ENCODE data around the gene KCNS1.
"Not testable (repeated sequence)": the region's sequence is repeated elsewhere in the genome, so short reads cannot be mapped to it uniquely, and the experiment has no call there.

Gene KCNS1

DNA sequence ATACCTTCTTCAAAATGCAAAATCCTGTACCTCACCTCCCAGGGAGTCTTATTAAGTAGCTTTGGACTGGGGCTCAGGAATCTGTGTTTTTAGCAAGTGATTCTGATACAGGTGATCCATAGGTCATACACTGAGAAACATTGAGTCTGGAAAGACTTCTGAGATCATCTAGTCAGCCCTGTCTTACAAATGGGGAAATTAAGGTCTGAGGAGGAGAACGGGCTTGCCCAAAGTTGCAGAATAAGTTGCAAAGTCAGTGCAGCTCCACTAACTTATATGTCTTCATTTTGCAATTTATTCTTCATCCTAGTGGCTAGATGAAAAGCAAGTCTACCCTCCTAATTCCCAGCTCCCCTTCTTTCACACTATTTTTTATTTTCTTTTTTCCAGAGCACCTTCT lies 28.9 kb downstream of the KCNS1 start:
- TF ChIP-seq, protein P1, sequence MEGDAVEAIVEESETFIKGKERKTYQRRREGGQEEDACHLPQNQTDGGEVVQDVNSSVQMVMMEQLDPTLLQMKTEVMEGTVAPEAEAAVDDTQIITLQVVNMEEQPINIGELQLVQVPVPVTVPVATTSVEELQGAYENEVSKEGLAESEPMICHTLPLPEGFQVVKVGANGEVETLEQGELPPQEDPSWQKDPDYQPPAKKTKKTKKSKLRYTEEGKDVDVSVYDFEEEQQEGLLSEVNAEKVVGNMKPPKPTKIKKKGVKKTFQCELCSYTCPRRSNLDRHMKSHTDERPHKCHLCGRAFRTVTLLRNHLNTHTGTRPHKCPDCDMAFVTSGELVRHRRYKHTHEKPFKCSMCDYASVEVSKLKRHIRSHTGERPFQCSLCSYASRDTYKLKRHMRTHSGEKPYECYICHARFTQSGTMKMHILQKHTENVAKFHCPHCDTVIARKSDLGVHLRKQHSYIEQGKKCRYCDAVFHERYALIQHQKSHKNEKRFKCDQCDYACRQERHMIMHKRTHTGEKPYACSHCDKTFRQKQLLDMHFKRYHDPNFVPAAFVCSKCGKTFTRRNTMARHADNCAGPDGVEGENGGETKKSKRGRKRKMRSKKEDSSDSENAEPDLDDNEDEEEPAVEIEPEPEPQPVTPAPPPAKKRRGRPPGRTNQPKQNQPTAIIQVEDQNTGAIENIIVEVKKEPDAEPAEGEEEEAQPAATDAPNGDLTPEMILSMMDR (IDR thresholded peaks at IDR 0.05; ENCODE audit: low read depth, low read length), result no peak
- H3K4me3 ChIP-seq (replicated peaks in 1 of 2; ENCODE audit: low read depth in 2 of 2, low read length in 2 of 2), result no peak overlapping the region
- no peak for DNase-seq (ENCODE audit: low read depth in 2 of 2)

DNA sequence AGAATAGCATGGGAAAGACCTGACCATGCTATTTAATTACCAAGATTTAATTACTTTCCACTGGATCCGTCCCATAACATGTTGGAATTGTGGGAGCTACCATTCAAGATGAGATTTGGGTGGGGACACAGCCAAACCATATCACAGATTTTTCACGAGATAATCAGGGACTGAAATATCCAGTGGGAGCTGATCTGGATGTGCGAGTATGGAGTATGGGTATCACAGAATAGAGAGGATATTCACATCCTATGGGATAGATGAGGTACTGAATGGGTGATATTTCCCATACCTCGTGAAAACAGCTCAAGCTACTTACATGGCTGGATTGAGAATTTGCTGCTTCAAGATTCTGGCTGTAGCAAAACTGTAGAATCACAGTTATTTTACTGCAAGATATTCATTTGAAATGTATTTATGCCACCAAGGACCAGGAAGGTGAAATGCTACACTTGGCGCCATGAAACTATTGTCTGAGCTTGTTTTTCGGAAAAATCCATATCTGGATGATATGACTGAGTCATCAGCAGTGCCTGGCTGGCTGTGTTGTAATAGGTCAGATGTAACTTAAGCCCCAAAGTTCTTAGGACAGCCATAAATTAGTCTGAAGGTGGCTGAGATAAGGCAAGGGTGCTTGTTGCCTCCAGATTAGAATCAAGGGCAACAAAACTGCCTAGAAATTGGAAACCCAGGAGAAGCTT lies 29.8 kb downstream of the KCNS1 start:
- DNase-seq (ENCODE audit: low read depth in 2 of 2), result peak; percentile 59 to 62

DNA sequence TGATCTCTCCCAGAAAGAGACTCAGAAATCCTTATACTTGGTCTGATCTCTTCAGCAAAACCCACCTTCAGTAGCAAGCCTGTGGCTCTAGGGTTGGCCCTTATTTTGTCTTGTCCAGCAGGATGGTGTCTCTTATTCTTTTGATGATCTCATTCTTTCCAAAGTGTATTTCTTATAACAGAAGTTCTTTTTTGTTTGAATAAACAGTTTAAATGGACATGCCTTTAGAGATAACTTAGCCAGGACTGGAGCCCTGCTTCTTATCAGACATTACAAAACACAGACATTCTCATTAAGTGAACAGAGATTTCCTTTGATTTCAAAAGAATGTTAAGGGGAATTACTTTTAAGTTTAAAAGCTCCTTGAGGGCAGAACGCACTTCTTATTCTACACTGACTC lies 31.7 kb downstream of the KCNS1 start:
- DNase-seq (ENCODE audit: low read depth in 2 of 2), result peak in 1 of 2 donors; percentile 33
- TF ChIP-seq, protein P1 (IDR thresholded peaks at IDR 0.05; ENCODE audit: low read depth, low read length), result no peak

More for the DNA sequence above, 29.8 kb downstream of the KCNS1 start:
- TF ChIP-seq, protein P1 (IDR thresholded peaks at IDR 0.05; ENCODE audit: low read depth, low read length), result no peak
- H3K4me3 ChIP-seq (replicated peaks in 1 of 2; ENCODE audit: low read depth in 2 of 2, low read length in 2 of 2), result no peak overlapping the region

DNA sequence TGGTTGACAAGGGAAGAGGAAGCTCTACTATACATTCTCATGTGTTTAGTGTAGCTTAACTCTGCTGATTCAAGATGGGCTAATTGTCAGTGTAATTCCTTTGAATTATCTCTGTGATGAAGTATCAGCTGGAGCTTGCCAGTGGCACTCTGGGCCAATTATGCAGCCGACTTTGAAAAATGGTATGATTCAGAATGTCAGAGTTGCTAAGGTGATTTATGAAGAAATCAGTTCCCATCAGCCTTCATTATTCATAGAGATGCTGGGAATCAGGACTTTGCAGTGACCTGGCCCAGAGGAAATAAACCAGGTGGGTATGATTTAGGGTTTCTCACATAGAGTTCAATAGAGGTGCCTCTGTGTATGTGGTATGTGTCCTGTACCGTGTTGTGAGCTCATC lies 33.4 kb downstream of the KCNS1 start:
- TF ChIP-seq, protein P1 (IDR thresholded peaks at IDR 0.05; ENCODE audit: low read depth, low read length), result no peak
- DNase-seq (ENCODE audit: low read depth in 2 of 2), result peak in 1 of 2 donors; percentile 45
- H3K4me3 ChIP-seq (replicated peaks in 1 of 2; ENCODE audit: low read depth in 2 of 2, low read length in 2 of 2), result no peak overlapping the region

More for the DNA sequence above, 31.7 kb downstream of the KCNS1 start:
- H3K4me3 ChIP-seq (replicated peaks in 1 of 2; ENCODE audit: low read depth in 2 of 2, low read length in 2 of 2), result no peak overlapping the region

DNA sequence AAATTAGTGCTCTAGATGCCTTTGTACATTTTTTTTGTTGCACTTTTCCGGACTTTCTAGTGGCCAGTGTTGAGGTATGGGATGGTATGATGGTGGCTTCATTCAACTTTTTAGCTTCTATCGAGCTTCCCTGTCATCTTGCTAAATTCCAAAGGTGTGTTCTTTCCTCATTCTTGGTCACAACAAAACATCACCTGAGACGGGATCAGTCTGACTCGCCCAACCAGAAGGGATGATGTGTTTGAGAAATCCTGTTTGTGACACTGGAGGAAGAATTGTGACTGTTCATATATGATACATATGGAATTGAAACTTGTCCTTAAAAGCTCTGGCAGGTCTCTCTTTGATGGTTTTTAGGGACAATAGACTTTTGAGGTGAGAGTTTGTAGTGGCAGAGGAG lies 33.8 kb downstream of the KCNS1 start:
- H3K4me3 ChIP-seq (replicated peaks in 1 of 2; ENCODE audit: low read depth in 2 of 2, low read length in 2 of 2), result no peak overlapping the region
- TF ChIP-seq, protein P1 (IDR thresholded peaks at IDR 0.05; ENCODE audit: low read depth, low read length), result no peak
- no peak for DNase-seq (ENCODE audit: low read depth in 2 of 2)

DNA sequence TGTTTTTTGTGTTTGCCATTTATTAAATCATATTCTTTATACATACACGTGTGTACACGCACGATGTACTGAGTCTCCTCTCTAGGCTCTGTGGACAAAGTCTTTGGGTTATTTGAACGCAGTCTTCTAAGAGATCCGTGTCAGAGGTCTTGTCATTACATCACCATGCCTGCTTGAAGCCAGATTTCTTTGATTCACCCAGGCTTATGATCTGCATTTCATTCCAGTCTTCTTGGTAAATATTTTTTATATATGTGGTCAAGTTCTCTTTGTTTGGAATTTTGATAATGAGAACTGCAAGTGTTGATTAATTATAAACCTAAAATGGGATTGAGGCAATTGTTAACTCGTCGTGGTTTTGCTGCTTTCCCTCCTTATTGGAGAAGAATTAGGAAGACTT lies 34.6 kb downstream of the KCNS1 start:
- H3K4me3 ChIP-seq (replicated peaks in 1 of 2; ENCODE audit: low read depth in 2 of 2, low read length in 2 of 2), result no peak overlapping the region
- TF ChIP-seq, protein P1 (IDR thresholded peaks at IDR 0.05; ENCODE audit: low read depth, low read length), result no peak
- peak in 1 of 2 donors; percentile 39 for DNase-seq (ENCODE audit: low read depth in 2 of 2)

DNA sequence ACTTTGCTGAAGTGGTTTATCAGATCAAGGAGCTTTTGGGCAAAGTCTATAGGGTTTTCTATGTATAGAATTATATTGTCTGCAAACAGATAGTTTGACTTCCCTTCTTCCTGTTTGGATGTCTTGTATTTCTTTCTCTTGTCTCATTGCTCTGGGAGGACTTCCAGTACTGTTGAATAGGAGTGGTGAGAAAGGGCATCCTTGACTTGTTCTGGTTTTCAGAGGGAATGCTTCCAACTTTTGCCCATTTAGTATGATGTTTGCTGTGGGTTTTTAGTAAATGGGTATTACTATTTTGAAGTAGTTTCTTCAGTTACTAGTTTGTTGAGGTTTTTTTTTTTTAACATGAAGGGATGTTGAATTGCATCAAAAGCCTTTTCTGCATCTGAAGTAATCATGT lies 36.1 kb downstream of the KCNS1 start:
- TF ChIP-seq, protein P1 (IDR thresholded peaks at IDR 0.05; ENCODE audit: low read depth, low read length), result no peak
- no peak overlapping the region for H3K4me3 ChIP-seq (replicated peaks in 1 of 2; ENCODE audit: low read depth in 2 of 2, low read length in 2 of 2)
- no peak for DNase-seq (ENCODE audit: low read depth in 2 of 2)

DNA sequence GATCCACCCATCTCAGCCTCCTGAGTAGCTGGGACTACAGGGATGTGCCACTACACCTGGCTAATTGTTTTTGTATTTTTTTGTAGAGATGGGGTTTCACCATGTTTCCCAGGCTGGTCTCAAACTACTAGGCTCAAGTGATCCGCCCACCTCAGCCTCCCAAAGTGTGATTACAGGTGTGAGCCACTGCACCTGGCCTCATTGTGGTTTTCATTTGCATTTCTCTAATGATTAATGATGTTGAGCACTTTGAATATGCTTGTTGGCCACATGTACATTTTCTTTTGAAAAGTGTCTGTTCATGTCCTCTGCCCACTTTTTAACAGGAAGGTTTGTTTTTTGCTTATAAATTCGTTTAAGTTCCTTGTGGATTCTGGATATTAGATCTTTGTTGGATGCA lies 37.8 kb downstream of the KCNS1 start:
- H3K4me3 ChIP-seq (replicated peaks in 1 of 2; ENCODE audit: low read depth in 2 of 2, low read length in 2 of 2); DNase-seq (ENCODE audit: low read depth in 2 of 2): not testable (repeated sequence)

All from cardiac fibroblast (primary cell).